AG04449 (cell line): ENCODE measurements around the gene ALK.

Experiments
- CTCF ChIA-PET: fragments of 350-600 bp; formaldehyde crosslinking; extraction: SDS; loops from one replicate; lab custom pipeline; 2021; ENCODE audit warnings: antibody characterized with exemption; lab: Yijun Ruan, JAX
- POLR2A ChIA-PET: fragments of 400-600, 350-600 bp; formaldehyde crosslinking; extraction: SDS; loops from one replicate; lab custom pipeline; 2020; ENCODE audit warnings: antibody characterized with exemption, inconsistent platforms; lab: Yijun Ruan, JAX
- DNase-seq: peaks from one replicate; pipeline ENCODE4 v3.0.0-alpha.2; 2010; ENCODE audit warnings: low read depth, low spot score
- H3K4me3 ChIP-seq: 2 replicates; pipeline ENCODE4 v1.5.1; 2011; ENCODE audit warnings: low read depth, mild to moderate bottlenecking, control low read depth, low read length
- CTCF ChIP-seq: IDR thresholded peaks from one replicate; pipeline ENCODE4 v1.5.1; 2011; ENCODE audit warnings: mild to moderate bottlenecking, moderate library complexity, low read length, control low read depth, inconsistent platforms; ENCODE audit not compliant: insufficient read depth; ENCODE audit errors: missing control alignments

ALK gene

GRCh38 chr2:29644949-29645348 is 276.4 kb downstream of the ALK start:
- no peak for TF ChIP-seq CTCF
- no peak overlapping the region for H3K4me3 ChIP-seq
- POLR2A ChIA-PET: no interaction called here
- no peak for DNase-seq
- CTCF ChIA-PET: interaction anchor here (1.2 kb wide), 1 partner anchor 8 kb away, joined by 3 read pairs; no protein-coding TSS in a partner anchor

GRCh38 chr2:29643196-29643595 is 278.2 kb downstream of the ALK start:
- TF ChIP-seq CTCF: no peak
- ChIA-PET POLR2A (no interaction called here), CTCF (interaction anchor here (1.0 kb wide), 1 partner anchor 18 kb away, joined by 3 read pairs; no protein-coding TSS in a partner anchor)
- no peak for DNase-seq
- H3K4me3 ChIP-seq: no peak overlapping the region

GRCh38 chr2:29640360-29640759 is 281.0 kb downstream of the ALK start:
- ChIA-PET CTCF (no interaction called here), POLR2A (interaction anchor here (0.5 kb wide), 1 partner anchor 371 kb away, joined by 3 read pairs; no protein-coding TSS in a partner anchor)
- H3K4me3 ChIP-seq: no peak overlapping the region
- no peak for TF ChIP-seq CTCF
- DNase-seq: no peak

DNA sequence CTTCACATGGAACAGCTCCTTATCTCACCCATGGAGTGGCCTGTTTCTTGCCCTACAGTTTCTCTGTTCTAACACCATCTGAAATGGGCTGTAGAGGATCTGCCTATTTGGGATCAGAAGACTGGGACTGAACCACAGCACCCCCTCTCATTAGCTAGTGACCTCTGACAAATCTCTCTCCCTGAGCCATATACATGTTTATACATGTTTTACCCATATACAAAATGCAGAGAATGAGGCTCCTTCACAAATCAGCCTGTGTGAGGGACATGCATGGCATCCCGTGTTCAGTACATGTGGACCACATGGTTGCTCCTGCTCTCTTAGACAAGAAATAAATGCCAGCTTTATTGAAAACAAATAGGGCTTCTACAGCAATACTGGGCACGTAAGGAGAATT is 282.7 kb downstream of the ALK start:
- H3K4me3 ChIP-seq: no peak overlapping the region
- TF ChIP-seq CTCF: no peak
- POLR2A ChIA-PET: interaction anchor here (0.6 kb wide), 1 partner anchor 222 kb away, joined by 3 read pairs; no protein-coding TSS in a partner anchor
- DNase-seq: no peak
- CTCF ChIA-PET: no interaction called here

DNA sequence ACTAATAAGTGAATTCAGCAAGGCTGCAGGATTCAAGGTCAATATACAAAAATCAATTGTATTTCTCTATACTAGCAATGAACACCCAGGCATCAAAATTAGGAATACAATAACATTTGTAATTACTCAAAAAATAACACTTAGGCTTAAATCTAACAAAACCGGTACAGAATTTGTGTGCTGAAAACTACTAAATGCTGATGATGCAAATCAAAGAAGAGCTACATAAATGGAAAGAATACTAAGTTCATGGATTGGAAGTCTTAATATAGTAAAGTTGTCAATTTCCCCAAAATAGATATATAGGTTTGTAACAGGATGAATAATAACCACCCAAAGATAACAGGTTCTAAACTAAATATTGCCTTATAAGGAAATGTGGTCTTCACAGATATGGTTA is 286.5 kb downstream of the ALK start:
- no peak for DNase-seq
- H3K4me3 ChIP-seq: no peak overlapping the region
- POLR2A ChIA-PET: no interaction called here
- CTCF ChIA-PET: no interaction called here
- TF ChIP-seq CTCF: no peak

DNA sequence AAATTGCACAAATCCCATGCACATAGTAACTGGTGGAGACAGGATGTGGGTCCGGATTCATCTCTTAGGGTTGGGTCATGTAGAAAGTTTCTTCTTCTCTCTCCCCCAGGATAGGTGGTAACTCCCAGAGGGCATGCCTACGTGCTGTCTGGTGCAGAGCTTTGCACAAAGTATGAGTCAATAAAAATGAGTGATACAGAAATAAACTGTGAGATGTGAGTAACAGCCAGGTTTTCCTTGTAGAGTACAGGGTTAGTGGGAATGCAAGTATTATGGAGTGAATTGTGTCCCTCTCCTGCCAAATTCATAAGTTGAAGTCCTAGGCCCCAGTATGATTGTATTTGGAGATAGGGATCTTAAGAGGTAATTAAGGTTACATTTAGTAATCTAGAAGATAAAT is 289.4 kb downstream of the ALK start:
- no peak for DNase-seq
- TF ChIP-seq CTCF: no peak
- ChIA-PET CTCF (no interaction called here), POLR2A (no interaction called here)
- no peak overlapping the region for H3K4me3 ChIP-seq
